ENCODE measurements around the gene KPNB1. TPM values are rescaled to one million over a fixed set of nuclear protein-coding genes. Genes with fewer than 3 reads are reported as not detected.

KPNB1 gene
- total RNA-seq, 1 experiment from 2014 or later: 386 TPM

GRCh38 chr17:47719411-47720152 is 69.9 kb downstream of the KPNB1 start:
- DNase-seq (ENCODE audit: low spot score): no peak
- in situ Hi-C loops (cut with HindIII; ENCODE audit: low sequenced_read_pairs): no loop called here

GRCh38 chr17:47720196-47720595 is 70.5 kb downstream of the KPNB1 start:
- in situ Hi-C loops (cut with HindIII; ENCODE audit: low sequenced_read_pairs): no loop called here
- DNase-seq (ENCODE audit: low spot score): no peak

GRCh38 chr17:47720754-47721533 is 71.2 kb downstream of the KPNB1 start:
- in situ Hi-C loops (cut with HindIII; ENCODE audit: low sequenced_read_pairs): no loop called here
- DNase-seq (ENCODE audit: low spot score): no peak

GRCh38 chr17:47721725-47722124 is 72.0 kb downstream of the KPNB1 start:
- in situ Hi-C loops (cut with HindIII; ENCODE audit: low sequenced_read_pairs): no loop called here
- no peak for DNase-seq (ENCODE audit: low spot score)

- in situ Hi-C loops (cut with HindIII; ENCODE audit: low sequenced_read_pairs): no loop called here
- no peak for DNase-seq (ENCODE audit: low spot score)
These were observed 75.0 kb downstream of the KPNB1 start for GRCh38 chr17:47724705-47725104.

- in situ Hi-C loops (cut with HindIII; ENCODE audit: low sequenced_read_pairs): no loop called here
- DNase-seq (ENCODE audit: low spot score): no peak
These were observed 75.9 kb downstream of the KPNB1 start for GRCh38 chr17:47725446-47726111.

GRCh38 chr17:47726796-47727703 is 77.3 kb downstream of the KPNB1 start:
- in situ Hi-C loops (cut with HindIII; ENCODE audit: low sequenced_read_pairs): no loop called here
- no peak for DNase-seq (ENCODE audit: low spot score)

- in situ Hi-C loops (cut with HindIII; ENCODE audit: low sequenced_read_pairs): no loop called here
- DNase-seq (ENCODE audit: low spot score): no peak
These were observed 78.0 kb downstream of the KPNB1 start for GRCh38 chr17:47727704-47728036.

- no peak for DNase-seq (ENCODE audit: low spot score)
- in situ Hi-C loops (cut with HindIII; ENCODE audit: low sequenced_read_pairs): no loop called here
These were observed 78.6 kb downstream of the KPNB1 start for GRCh38 chr17:47728214-47728877.

- in situ Hi-C loops (cut with HindIII; ENCODE audit: low sequenced_read_pairs): no loop called here
These were observed 79.8 kb downstream of the KPNB1 start for GRCh38 chr17:47729476-47729875.

GRCh38 chr17:47730681-47731080 is 81.0 kb downstream of the KPNB1 start:
- no peak for DNase-seq (ENCODE audit: low spot score)
- in situ Hi-C loops (cut with HindIII; ENCODE audit: low sequenced_read_pairs): no loop called here

More at GRCh38 chr17:47729476-47729875, 79.8 kb downstream of the KPNB1 start:
- no peak for DNase-seq (ENCODE audit: low spot score)

- no peak for DNase-seq (ENCODE audit: low spot score)
These were observed 81.7 kb downstream of the KPNB1 start for GRCh38 chr17:47731396-47731795.

GRCh38 chr17:47732399-47733046 is 82.8 kb downstream of the KPNB1 start:
- no peak for DNase-seq (ENCODE audit: low spot score)

More at GRCh38 chr17:47731396-47731795, 81.7 kb downstream of the KPNB1 start:
- in situ Hi-C loops (cut with HindIII; ENCODE audit: low sequenced_read_pairs): no loop called here

GRCh38 chr17:47733047-47733673 is 83.4 kb downstream of the KPNB1 start, which contains the start of gene TBX21:
TSS of gene TBX21 (plus strand) at chr17:47733236. CDS start at chr17:47733455, 219 bp downstream.
- DNase-seq (ENCODE audit: low spot score): peak; percentile 17
- in situ Hi-C loops (cut with HindIII; ENCODE audit: low sequenced_read_pairs): no loop called here

More at GRCh38 chr17:47732399-47733046, 82.8 kb downstream of the KPNB1 start:
- in situ Hi-C loops (cut with HindIII; ENCODE audit: low sequenced_read_pairs): no loop called here

GRCh38 chr17:47733674-47734410 is 84.1 kb downstream of the KPNB1 start:
- in situ Hi-C loops (cut with HindIII; ENCODE audit: low sequenced_read_pairs): no loop called here
- DNase-seq (ENCODE audit: low spot score): no peak

- in situ Hi-C loops (cut with HindIII; ENCODE audit: low sequenced_read_pairs): no loop called here
- no peak for DNase-seq (ENCODE audit: low spot score)
These were observed 85.4 kb downstream of the KPNB1 start for GRCh38 chr17:47735139-47735464.

All from G401 (cell line).